GM19238 (cell line): ENCODE measurements around the gene VRK1.
A peak's percentile ranks its signal among the peaks of the same experiment; 100 is the strongest.
"Not testable (repeated sequence)": the region's sequence is repeated elsewhere in the genome, so short reads cannot be mapped to it uniquely, and the experiment has no call there.

ENCODE experiments used
- DNase-seq: peaks from one replicate; pipeline ENCODE4 v3.0.0; 2011; ENCODE audit warnings: low spot score; ENCODE audit not compliant: insufficient read length

The VRK1 gene, protein sequence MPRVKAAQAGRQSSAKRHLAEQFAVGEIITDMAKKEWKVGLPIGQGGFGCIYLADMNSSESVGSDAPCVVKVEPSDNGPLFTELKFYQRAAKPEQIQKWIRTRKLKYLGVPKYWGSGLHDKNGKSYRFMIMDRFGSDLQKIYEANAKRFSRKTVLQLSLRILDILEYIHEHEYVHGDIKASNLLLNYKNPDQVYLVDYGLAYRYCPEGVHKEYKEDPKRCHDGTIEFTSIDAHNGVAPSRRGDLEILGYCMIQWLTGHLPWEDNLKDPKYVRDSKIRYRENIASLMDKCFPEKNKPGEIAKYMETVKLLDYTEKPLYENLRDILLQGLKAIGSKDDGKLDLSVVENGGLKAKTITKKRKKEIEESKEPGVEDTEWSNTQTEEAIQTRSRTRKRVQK

DNA sequence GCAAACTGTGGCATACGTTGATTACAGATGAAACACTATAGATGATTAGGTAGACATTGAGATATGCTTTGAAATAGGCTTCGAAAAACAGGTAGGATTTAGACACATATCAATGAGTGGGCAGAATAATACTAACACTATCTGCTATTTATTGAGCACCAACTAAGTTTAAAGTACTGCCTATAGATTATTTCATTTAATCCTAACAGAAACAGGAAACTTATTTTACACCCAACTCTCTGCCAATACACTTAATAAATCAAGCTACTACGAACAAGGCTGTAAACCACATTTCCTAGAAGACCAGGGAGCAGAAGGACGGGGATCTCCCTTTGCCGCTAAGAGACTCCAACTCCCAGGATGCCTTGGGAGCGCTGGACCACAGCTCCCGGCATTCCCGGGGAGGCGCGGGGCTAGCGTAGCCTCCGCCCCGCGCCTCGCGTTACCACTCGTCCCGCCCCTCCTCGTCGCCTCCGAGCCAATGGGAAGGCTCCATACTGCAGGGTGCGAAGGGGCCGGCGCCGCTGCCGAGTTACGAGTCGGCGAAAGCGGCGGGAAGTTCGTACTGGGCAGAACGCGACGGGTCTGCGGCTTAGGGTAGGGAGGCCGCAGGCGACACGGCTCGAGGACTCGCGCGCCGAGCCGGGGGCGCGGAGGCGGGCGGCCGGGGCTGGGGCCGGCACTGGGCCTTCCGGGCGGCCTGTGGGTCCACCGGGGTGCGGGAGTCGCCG, at the start of gene VRK1:
Gene VRK1, plus strand, starts transcription at position 532 of the 731 bp plus-strand sequence. CDS start 36,090 bp downstream, outside the sequence.
- DNase-seq, result peak; percentile 89

DNA sequence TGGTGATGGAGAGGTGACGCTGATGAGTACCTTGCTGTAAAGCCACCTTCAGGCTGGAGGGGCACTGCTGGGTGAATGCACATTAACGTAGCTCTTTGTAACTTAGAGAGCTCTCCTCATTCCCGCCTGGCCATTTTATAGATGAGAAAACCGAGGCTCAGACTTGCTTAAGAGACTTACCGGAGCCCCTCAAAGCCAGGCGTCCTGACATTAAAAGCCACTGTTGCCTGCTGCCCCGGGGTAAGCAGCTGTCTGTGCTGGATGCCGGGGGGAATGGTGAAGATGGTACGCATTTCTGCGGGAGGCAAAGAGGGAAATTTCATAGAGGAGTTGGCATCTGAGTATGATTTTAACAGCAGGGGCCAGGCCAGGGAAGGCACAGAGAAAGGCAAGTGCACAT, 49.6 kb upstream of the VRK1 start:
- no peak for DNase-seq

DNA sequence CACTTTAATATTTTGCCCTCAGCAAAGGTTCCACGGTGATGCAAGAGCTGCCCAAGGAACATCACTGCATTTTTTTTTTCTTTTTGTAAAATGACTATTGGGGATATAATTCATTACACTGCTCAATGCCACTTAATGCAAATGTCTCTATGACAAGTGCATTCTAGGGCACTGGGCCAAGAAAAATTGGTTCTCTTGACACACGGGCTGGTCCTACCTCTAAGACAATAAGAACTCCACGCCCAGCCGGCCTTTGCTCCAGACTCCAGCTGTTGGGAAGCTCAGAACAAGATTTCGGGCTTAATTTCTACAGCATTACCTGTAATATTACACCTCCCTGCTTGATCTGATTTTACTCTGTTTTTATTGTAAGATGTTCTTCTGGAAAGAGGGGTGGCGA, 48.8 kb upstream of the VRK1 start:
- no peak for DNase-seq

DNA sequence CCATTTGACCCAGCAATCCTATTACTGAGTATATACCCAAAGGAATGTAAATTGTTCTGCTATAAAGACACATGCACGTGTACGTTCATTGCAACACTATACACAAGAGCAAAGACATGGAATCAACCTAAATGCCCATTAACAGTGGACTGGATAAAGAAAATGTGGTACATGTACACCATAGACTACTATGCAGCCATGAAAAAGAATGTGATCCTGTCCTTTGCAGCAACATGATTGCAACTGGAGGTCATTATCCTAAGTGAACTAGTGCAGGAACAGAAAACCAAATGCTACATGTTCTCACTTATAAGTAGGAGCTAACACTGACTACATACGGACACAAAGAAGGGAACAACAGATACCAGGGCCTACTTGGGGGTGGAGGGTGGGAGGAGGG, 45.7 kb upstream of the VRK1 start:
- DNase-seq, result no peak

DNA sequence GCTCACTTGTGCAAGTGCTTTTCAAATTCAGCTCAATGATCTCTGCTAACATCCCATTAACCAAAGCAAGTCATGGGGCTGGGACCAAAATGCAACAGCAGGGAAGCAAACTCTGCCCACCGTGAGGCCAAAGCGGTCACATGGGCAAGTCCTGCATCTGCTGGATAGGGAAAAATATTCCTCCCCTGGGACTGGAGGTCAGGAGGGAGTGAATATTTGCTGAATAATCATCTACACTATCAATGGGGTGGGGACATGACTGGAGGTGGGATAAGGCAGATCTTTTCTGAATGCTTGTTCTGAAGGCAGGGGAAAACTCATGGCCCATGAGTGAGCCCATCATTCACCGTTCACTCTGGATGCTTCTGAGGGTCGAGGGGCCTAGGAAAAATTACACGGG, 45.1 kb upstream of the VRK1 start:
- DNase-seq, result no peak

DNA sequence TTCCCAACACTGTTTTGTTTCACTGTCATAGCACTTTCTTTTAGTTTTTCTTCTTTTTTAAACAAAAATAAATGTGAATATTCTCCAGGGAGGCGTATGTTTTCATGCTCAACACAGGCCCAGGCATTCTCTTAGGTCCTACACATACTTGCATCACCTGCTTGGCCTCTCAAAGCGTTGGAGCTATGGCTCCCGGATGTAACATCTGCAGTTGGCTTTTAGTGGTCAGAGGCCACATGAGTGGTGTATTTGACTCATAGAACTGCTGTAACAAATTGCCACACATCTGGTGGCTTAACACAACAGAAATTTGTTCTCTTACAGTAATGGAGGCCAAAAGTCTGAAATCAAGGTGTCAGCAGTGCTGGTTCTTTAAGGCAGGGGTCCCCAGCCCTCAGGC, 44.6 kb upstream of the VRK1 start:
- DNase-seq, result no peak

DNA sequence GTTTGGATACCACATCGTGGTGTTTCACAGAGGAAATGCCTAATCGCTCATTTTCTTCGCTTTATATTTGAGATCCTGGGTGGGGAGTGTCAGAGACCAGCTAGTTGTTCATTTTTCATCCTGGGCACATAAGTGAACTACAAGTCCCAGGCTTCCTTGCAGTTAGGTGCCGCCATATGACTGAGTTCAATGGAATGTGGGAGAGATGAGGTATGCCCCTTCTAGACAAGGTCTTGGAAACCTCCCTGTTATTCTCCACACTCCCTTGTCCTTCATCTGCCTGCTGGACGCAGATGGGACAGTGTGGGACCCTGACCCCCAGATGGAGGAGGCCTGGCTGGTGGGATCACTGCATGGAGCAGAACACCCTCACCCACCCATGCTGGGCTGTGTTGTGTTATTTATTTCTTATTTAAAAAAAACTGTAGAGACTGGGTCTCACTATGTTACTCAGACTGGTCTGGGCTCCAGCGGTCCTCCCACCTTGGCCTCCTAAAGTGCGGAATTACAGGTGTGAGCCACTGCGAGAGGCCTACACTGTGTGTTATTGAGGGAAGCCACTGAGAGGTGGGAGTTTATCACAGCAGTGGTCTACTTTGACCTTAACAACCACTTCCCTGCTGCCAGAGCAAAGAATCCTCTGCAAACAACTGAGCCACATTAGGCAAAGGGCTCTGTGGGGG, 42.9 kb upstream of the VRK1 start:
- no peak for DNase-seq

DNA sequence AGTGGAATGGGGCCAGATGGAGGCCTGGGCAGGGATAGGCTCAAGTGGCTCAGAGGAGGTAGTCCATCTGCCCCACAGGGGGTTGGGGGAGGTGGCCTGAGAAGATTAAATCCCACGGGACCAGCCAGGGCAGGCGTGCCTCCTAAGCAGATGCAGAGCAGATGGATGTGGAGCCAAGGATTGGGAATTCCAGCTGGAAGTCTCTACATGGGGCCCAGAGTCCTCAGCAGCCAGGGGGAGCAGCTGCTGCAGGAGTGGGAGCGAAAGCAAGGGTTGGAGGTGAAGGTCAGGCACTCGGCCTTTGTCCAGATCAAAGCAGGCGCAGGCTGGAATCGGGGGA, 42.4 kb upstream of the VRK1 start:
- no peak for DNase-seq

DNA sequence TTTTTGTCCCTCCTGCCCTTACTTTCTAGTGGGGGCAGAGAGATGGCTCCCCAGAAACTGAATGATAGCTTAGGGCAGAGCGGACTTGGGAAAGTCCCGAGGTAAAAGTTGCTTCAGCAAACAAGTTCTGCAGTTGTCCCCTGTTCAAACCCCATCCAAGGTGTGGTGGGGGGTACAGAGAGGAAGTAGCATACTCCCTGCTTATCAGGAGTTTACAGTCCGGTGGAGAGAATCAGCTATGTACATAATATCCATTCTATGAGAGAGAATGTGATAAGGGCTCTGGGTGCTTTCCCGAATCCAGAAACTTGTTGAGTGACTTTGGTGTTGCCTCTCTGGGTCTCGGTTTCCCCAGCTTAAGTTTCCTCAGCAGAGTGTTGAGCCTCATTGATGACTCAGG, 40.4 kb upstream of the VRK1 start:
- no peak for DNase-seq

DNA sequence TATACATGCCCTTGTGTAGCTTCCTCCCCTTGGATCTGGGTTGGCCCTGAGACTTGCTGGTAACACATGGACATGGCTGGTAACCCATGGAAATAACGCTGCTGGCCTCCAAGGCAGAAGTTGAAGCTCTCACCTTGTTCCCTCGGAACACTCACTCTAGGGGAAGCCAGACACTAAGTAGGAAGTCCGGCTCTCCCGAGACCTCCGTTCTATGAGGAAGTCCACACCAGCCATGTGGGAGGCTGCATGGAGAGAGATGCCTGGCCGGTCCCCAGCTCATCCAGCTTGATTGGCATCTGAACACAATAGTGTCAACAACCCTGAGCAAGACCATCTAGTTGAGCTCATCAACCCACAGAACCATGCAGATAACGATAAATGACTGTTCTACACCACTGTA, 39.7 kb upstream of the VRK1 start:
- DNase-seq, result no peak

DNA sequence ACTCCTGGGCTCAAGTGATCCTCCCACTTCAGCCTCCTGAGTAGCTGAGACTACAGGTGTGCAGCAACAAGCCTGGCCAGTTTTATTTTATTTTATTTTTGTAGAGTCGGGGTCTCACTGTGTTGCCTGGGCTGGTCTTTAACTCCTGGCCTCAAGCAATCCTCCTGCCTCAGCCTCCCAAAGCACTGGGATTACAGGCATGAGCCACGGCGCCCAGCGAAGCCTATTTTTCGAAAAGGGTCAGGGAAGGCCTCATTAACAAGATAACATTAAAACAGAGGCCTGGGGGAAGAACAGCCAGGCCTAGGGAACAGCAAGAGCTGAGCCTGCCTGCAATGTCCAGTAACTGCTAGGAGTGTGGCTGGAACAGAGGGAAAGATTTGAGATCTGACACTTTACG, 36.1 kb upstream of the VRK1 start:
- no peak for DNase-seq

DNA sequence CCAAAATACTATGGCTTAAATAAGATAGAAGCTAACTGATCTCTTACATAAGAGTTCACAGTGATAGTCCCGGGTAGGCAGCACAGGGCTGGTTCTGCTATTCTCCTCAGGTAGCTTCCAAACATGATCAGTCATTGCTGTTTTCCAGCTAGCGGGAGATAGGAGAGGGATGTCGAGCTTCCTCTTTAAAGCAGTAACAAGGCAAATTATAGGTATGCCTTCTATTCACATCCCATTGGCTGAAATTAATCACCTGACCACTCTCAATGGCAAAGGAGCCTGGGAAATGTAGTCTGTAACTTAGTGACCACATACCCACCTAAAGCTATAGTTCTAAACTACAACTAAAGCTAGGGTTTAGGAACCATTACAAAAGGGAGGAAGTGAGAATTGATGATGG, 34.5 kb upstream of the VRK1 start:
- peak; percentile 27 for DNase-seq

DNA sequence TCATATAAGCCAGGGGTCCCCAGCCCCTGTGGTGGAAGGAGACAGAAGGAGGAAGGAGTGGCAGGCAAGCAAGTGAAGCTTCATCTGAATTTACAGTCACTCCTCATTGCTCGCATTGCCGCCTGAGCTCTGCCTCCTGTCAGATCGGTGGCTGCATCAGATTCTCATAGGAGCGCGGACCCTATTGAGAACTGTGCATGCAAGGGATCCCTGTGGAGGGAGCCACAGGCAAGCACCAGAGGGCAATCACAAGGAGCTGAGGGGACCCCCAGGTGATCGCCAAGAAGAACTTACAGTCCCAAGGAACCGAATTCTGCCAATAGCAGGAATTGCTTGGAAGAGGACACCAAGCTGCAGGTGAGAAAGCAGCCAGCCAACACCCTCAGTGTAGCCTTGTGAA, 33.2 kb upstream of the VRK1 start:
- DNase-seq, result no peak

DNA sequence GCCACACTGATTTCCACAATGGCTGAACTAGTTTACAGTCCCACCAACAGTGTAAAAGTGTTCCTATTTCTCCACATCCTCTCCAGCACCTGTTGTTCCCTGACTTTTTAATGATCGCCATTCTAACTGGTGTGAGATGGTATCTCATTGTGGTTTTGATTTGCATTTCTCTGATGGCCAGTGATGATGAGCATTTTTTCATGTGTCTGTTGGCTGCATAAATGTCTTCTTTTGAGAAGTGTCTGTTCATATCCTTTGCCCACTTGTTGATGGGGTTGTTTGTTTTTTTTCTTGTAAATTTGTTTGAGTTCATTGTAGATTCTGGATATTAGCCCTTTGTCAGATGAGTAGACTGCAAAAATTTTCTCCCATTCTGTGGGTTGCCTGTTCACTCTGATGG, 32.0 kb upstream of the VRK1 start:
- DNase-seq, result not testable (repeated sequence)

DNA sequence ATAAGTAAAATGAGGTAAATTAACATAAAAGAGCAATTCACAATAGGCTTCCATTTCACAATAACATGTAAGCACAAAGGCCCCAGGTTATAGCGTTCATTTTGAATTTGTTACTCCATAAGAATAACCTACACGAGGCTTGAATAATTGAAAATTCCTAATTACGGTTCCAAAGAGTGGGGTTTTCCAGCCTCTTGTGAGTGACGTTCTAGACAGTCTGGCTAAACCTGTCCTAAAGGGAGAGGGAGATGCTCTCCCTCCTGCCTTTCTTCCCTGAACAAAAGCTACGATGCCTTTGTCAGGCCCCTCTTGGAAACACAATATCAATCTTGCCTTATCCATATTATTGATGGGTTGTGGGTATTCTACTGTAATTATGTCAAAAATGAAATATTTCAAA, 24.3 kb upstream of the VRK1 start:
- DNase-seq, result no peak

DNA sequence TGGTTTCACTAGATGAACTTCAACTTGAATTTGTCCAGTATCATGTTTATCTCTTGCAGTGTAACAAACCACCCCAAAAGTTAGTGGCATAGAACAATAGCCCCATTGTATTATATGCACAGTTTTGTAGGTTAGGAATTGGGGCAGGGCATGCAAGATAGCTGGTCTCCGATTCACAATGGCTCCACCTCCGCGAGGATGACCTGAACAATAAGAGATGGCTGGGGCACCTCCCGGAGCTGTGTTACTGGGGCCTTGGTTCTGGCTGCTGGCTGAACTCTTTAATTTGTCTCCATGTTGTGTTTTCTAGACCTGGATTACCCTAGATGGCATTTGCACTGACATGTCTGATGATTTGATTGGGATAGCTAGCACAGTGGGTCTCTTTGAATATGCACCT, 20.4 kb upstream of the VRK1 start:
- no peak for DNase-seq

DNA sequence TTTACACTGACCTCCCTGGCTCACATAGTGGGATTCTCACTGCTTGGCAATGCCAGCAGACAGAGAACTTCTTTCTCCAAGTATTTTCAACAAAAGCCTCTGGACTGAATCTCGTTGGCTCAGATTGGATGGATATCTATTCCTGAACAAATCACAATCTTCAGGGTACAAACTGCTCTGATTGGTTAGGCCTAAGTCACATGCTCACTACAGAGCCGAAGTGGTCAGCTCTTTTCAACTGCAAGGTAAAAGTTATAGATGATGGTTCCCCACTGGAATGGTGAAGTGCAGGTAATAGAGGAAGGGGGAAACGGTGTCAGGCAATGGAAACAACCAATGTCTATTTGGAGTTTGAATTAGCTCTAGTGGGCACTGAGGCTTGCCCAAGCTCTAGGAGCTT, 16.7 kb upstream of the VRK1 start:
- no peak for DNase-seq

DNA sequence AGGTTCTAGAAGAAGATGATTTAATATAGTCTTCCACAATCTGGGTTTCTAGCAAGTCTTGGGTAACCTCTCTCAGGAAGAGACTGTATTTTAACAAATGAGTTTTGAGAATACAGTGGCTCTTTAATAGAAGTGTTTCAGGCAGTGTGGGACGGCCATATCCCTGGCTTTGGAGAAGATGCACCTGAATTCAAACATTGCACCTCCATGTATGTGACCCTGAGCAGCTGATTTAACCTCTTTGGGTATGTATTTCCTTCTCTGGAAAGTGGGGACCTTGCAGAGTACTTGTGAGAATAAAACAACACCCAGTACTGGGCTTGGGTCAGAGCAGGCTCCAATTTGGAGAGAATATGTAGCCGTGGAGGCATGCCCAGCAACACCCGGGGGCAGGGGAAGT, 15.8 kb upstream of the VRK1 start:
- DNase-seq, result no peak

DNA sequence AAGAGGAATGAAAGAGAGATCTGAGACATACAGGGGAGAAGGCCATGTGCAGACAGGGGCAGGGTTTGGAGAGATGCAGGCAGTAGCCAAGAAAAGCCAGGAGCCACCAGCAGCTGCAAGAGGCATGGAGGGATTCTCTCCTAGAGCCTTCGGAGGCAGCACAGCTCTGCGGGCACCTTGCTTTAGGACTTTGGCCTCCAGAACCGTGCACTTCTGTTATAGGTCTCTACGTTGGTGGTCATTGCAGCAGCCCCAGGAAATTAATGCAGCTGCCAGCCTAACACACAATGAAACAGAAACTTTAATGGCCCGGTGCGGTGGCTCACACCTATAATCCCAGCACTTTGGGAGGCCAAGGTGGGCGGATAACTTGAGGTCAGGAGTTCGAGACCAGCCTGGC, 14.7 kb upstream of the VRK1 start:
- DNase-seq, result no peak

DNA sequence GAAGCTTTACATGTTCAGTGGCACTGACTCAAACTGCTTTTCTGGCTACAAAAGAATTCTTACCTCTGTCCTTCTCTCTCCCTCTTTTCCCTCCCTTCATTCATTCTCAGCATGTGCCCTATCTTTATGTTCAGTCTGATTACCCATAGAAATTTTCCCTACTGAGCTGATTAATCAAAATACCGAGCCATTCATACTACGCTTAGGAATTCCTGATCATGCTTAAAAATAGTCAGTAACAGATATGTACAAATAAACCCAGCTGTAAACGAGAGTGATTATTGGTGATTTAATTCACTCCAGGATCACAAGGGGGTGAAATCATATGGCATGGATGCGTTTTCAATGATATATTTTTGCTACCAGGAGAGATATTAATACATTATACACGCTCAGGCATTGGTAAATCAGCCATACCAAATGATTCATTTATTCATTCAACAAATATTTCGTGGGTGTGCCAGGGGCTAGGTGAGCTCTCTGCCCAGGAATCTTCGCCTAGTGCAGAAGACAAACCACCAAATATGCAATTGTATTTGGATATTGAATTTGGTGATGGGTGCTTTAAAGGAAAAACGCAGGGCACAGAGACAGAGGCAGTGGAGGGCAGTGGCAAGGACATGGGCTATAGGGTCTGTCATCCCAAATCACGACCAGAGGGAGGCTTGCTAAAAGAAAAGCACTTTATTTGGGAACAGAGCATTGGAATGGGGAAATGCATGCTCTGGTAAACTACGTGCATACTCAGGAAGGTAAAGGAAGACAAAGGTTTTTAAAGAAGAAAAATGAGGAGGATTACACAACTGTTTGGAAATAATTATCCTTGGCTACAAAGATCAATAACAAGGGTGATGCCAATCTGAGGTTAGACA, 13.9 kb upstream of the VRK1 start:
- DNase-seq, result no peak

DNA sequence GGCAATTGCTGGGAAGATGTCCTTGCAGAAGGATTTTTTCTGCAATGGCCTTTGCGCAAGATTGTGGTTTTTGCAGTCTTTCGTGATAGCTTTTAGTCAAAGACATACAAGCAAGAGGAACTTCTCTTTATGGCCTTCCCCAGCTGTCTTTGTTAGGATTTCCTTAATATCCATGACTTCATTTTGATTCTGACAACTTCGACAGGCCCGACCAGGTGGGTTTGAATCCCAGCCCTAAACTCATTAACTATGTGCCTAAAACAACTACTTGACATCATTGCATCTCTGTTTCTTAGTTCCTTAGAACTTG, 13.3 kb upstream of the VRK1 start:
- no peak for DNase-seq

DNA sequence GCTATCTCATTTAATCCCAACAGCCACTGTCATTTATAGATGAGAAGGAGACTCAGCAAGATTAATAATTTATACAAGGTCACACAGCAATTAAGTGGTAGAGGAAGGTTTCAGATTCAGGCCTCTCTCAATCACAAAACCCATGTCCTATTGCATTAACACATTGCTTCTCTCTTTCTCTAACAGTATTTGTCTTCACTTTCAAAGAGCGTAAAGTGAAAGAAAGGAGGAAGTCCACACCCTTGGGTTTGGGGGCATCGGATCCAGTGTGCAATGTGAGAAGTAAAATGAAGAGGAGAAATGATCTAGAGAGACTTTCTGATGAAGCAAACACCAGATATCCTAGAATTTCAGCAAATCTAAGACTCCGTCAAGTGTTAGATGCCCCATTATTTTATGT, 7.0 kb upstream of the VRK1 start:
- DNase-seq, result no peak
